LNCaP clone FGC (cell line): ENCODE measurements around the gene CYB561D2.

Experiments
- DNase-seq: peaks from one replicate; pipeline ENCODE4 v3.0.0-alpha.2; 2011; ENCODE audit warnings: low read depth
- H3K4me3 ChIP-seq: 2 replicates; pipeline ENCODE4 v1.5.1; 2011; ENCODE audit warnings: mild to moderate bottlenecking, low read depth, low read length, control low read depth
- TF ChIP-seq, protein P1 (sequence below): IDR thresholded peaks from 2 replicates; pipeline ENCODE4 v1.5.1; 2012; ENCODE audit warnings: mild to moderate bottlenecking; ENCODE audit not compliant: control insufficient read depth, insufficient read depth; ENCODE audit errors: extremely low read depth

The CYB561D2 gene

DNA sequence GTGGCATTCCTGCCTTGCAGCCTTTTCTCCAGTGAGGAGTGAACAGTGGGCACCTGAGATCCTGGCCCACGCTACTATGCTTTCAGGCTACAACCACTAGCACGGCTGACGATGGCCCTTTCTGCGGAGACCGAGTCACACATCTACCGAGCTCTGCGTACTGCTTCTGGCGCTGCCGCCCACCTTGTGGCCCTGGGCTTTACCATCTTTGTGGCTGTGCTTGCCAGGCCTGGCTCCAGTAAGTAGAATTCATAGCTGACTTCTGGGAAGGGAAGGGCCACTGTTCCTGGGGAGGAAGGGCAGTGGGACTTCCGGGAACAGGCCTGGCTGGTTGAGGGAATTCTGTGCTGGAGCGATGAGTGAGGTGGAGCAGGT lies 648 bp downstream of the CYB561D2 start:
- H3K4me3 ChIP-seq = peak overlapping the region; percentile 57
- DNase-seq = no peak
- TF ChIP-seq, protein P1, sequence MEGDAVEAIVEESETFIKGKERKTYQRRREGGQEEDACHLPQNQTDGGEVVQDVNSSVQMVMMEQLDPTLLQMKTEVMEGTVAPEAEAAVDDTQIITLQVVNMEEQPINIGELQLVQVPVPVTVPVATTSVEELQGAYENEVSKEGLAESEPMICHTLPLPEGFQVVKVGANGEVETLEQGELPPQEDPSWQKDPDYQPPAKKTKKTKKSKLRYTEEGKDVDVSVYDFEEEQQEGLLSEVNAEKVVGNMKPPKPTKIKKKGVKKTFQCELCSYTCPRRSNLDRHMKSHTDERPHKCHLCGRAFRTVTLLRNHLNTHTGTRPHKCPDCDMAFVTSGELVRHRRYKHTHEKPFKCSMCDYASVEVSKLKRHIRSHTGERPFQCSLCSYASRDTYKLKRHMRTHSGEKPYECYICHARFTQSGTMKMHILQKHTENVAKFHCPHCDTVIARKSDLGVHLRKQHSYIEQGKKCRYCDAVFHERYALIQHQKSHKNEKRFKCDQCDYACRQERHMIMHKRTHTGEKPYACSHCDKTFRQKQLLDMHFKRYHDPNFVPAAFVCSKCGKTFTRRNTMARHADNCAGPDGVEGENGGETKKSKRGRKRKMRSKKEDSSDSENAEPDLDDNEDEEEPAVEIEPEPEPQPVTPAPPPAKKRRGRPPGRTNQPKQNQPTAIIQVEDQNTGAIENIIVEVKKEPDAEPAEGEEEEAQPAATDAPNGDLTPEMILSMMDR = no peak

DNA sequence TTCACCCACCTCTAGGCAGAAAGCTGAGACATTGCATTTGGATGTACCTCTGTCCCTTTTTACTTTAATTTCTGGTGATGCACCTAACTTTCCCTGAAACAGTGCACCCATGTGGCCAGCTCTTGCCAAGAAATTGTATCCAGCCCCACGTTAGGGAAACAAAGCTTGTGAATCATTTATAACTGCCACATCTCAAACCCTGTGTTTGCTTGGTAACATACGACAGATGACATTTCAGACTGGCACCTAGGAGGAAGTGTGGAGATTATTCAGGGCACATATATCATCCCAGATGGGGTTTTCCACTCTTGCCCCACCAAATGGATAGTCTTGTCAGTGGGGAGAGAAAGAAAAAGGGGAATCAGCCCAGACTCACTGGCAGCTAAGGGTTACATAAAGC lies 2.1 kb downstream of the CYB561D2 start:
- no peak for DNase-seq
- TF ChIP-seq, protein P1 = peak; percentile 42
- no peak overlapping the region for H3K4me3 ChIP-seq

DNA sequence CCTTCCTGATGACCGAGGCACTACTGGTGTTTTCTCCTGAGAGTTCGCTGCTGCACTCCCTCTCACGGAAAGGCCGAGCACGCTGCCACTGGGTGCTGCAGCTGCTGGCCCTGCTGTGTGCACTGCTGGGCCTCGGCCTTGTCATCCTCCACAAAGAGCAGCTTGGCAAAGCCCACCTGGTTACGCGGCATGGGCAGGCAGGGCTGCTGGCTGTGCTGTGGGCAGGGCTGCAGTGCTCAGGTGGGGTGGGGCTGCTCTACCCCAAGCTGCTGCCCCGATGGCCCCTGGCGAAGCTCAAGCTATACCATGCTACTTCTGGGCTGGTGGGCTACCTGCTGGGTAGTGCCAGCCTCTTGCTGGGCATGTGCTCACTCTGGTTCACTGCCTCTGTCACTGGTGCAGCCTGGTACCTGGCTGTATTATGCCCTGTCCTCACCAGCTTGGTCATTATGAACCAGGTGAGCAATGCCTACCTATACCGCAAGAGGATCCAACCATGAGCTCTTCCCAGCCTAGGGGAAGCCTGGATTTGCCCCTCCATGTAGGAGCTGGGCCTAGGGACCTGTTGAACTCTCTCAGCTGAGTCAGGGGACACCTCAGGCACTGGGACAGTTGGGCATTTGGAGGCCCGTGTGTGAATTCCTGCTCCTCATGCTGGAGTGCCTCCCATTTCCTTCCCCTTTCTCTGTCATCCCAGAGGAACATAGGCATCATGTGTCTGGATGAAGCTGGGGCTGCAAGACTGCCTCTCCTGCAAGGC lies 2.8 kb downstream of the CYB561D2 start:
- no peak for DNase-seq
- H3K4me3 ChIP-seq = no peak overlapping the region
- TF ChIP-seq, protein P1 = no peak

DNA sequence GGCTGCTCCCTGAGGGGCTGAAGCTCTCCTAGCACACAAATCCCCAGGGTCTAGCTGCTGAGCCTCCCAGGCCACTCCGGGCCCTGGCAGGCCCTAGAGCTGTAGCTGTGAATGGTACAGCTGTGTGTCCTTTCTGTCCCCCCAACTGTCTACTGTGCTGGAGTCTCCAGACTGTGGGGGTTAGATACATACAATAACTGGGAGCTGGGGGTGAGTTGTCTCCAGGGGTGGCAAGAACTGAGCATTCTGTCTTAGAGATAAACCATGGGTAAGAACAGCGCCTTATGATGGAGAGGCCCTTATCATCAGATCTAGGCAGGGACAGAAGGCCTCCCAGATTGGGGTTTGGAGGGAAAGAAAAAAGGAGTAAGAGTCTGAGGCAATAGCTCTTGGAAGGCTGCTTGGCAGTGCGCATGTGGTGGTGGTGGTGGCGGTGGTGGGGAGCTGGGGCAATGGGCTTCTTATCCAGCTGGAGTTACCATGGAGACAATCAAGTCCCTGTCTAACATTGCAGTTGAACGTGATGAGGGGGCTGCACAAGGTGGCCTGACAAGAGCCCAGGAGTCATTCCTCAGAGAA lies 3.6 kb downstream of the CYB561D2 start:
- TF ChIP-seq, protein P1 = no peak
- no peak overlapping the region for H3K4me3 ChIP-seq
- no peak for DNase-seq

DNA sequence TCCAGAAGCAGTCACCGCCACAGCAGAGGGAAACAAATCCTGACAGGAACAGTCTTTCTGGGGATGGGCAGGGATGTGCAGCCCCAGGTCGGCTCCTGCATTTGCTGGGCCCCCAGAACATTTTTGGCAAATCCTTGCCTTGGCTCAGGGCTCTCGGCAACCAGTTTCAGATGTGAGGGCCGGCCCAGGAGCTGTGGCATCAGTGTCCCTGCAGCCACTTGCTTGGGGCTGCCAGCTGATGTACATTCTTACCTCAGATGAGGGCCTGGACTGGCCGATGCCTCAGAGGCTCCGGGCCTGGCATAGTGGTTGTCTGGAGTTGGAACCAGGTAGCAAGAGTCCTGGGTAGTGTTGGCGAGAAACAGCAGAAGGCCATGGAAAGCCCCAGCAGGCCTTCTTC lies 4.2 kb downstream of the CYB561D2 start:
- no peak overlapping the region for H3K4me3 ChIP-seq
- TF ChIP-seq, protein P1 = no peak
- no peak for DNase-seq

DNA sequence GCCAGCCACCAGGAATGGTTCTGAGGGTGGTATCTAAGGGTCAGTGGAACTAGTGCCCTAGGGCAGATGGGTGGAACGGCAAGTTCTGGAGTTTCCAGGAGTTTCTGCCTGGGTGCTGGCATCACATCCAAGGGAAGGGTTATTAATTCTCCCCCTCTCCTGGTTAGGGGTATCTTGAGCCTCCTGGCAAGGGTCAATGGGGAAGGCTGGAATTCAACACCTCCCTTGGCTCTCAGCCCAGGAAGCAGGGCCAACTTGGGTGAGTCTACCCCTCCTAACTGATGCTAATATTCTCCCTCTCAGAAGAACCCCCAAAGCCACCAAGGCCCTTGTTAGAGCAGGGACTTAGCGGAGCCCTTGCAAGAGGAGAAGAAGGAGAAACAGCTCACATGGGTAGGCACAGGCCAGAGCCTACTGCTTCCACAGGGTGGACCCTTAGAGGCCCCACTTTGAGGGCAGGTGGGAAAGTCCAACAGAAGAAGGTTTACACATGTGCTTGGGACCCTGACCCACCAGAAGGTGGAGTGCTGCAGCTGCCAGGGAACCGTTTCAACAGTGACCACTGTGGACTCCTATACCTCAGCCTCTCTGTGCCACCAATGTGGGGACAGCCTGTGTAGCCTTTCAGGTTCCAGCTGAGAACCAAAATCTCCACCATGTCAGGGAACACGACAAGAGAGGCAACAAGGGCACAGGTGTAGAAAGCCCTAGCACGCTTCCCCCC lies 5.3 kb downstream of the CYB561D2 start:
- H3K4me3 ChIP-seq = no peak overlapping the region
- TF ChIP-seq, protein P1 = no peak
- no peak for DNase-seq
